Stimulated activated naive B cell treated with anti-CD40 and anti-IgM and Interleukin-4, amounts not matched to agents 10 μg/mL and 1 μg/mL and 100 μg/mL, for 72 hours (primary cell): ENCODE data around the gene MTFR2.

ENCODE experiments used
- ATAC-seq, 2 donors: fragments of 150-1000 bp; cut with Tn5 transposase; replicated peaks; 2 replicates each; pipeline ENCODE4 v1.10.0; 2021; ENCODE audit warnings: moderate library complexity in 1 of 2
- DNase-seq: peaks from one replicate; pipeline ENCODE4 v3.0.0; 2021
- H3K27ac Mint-ChIP-seq: one replicate; pipeline ENCODE4 v1.8.0; 2022; ENCODE audit warnings: mild to moderate bottlenecking, mixed read lengths
- H3K27me3 Mint-ChIP-seq, 2 donors: one replicate each; pipeline ENCODE4 v1.8.0; 2022; ENCODE audit warnings: mixed read lengths in 2 of 2
- H3K36me3 Mint-ChIP-seq, 2 donors: one replicate each; pipeline ENCODE4 v1.8.0; 2022; ENCODE audit warnings: mixed read lengths in 2 of 2, mild to moderate bottlenecking in 1 of 2
- H3K4me1 Mint-ChIP-seq, 2 donors: one replicate each; pipeline ENCODE4 v1.8.0; 2022; ENCODE audit warnings: mixed read lengths in 2 of 2, mild to moderate bottlenecking in 1 of 2
- H3K4me3 Mint-ChIP-seq, 2 donors: one replicate each; pipeline ENCODE4 v1.8.0; 2022; ENCODE audit warnings: mild to moderate bottlenecking in 2 of 2, mixed read lengths in 2 of 2, moderate library complexity in 1 of 2
- H3K9me3 Mint-ChIP-seq, 2 donors: one replicate each; pipeline ENCODE4 v1.8.0; 2022; ENCODE audit warnings: mixed read lengths in 2 of 2, mild to moderate bottlenecking in 1 of 2

The MTFR2 gene

GRCh38 chr6:136184738-136185137 is 65.4 kb downstream of the MTFR2 start:
- peak; percentile 79 to 80 for ATAC-seq
- Mint-ChIP-seq H3K9me3 (peaks cover 0 to 5% of the 10 kb centered on the region in 2 donors), H3K27me3 (no peaks in the 10 kb centered on the region), H3K36me3 (peaks cover 11 to 19% of the 10 kb centered on the region in 2 donors), H3K4me3 (peak overlapping the region in 1 of 2 donors; percentile 7), H3K27ac (peak overlapping the region; percentile 38), H3K4me1 (peaks cover 12 to 26% of the 10 kb centered on the region in 2 donors)
- DNase-seq = no peak

DNA sequence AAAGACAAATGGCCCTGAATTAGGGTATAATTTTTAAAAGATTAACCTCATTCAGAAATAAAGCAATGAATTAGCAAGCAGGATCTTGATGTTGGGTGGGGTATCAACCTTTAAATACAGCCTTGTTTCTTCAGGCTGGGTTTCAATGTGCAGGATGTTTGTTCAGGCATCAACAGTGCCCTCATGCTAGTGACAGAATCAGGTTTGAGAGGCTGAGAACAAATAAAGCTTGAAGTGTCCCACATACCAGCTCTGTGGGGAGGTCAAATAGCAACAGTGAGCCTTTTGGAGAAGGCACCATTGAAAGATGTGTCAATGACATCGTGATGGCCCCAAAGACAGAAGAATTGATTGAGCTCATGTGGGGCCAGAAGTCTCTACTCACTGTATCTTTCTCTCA is 68.2 kb downstream of the MTFR2 start:
- H3K27ac Mint-ChIP-seq = no peak overlapping the region
- peaks cover 11 to 16% of the 10 kb centered on the region in 2 donors for H3K36me3 Mint-ChIP-seq
- DNase-seq (no peak), ATAC-seq (no peak)
- H3K27me3 Mint-ChIP-seq = no peaks in the 10 kb centered on the region
- H3K9me3 Mint-ChIP-seq = peaks cover 0 to 5% of the 10 kb centered on the region in 2 donors
- peaks cover 12 to 26% of the 10 kb centered on the region in 2 donors for H3K4me1 Mint-ChIP-seq
- H3K4me3 Mint-ChIP-seq = no peak overlapping the region

GRCh38 chr6:136181512-136181833 is 68.6 kb downstream of the MTFR2 start:
- H3K4me3 Mint-ChIP-seq = no peak overlapping the region
- peaks cover 12 to 22% of the 10 kb centered on the region in 2 donors for H3K4me1 Mint-ChIP-seq
- peaks cover 11 to 14% of the 10 kb centered on the region in 2 donors for H3K36me3 Mint-ChIP-seq
- DNase-seq (no peak), ATAC-seq (no peak)
- no peaks in the 10 kb centered on the region for H3K27me3 Mint-ChIP-seq
- peaks cover 0 to 5% of the 10 kb centered on the region in 2 donors for H3K9me3 Mint-ChIP-seq
- H3K27ac Mint-ChIP-seq = no peak overlapping the region
